ENCODE data around the gene VSTM2B.
"Not testable (repeated sequence)": the region's sequence is repeated elsewhere in the genome, so short reads cannot be mapped to it uniquely, and the experiment has no call there.

Gene VSTM2B

DNA sequence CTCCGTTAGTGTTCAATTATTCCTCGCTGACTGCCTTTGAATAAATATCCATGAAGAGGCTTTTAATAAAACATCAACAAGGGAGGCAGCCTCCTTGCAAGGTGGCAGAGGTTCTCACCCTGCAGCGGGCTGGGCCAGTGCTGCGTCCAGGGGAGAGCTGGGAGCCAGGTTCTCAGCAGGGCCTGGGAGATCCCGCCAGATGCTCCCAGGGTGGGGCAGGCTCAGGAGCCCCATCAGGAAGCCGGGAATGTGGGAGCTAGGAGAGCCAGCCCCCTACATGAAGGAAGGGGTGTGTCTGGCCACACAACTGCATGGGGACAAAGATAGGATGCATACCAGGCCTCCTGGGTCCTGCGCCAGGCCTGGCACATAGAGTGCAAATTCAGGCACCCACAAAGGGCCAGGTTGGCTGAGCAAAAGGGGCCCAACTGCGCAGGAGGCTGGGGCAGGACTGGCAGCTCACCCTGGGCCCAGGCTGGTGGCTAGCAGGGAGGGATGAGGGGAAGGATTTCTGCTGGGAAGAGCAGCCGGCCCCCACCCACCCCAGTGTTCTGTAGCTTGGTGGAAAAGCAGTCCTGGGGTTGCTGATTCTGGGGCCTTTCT is 22.8 kb downstream of the VSTM2B start:
- no peak overlapping the region for H3K4me3 ChIP-seq (replicated peaks; ENCODE audit: low read depth, low read length)
- DNase-seq (ENCODE audit: low read depth): no peak
- TF ChIP-seq, protein P1, sequence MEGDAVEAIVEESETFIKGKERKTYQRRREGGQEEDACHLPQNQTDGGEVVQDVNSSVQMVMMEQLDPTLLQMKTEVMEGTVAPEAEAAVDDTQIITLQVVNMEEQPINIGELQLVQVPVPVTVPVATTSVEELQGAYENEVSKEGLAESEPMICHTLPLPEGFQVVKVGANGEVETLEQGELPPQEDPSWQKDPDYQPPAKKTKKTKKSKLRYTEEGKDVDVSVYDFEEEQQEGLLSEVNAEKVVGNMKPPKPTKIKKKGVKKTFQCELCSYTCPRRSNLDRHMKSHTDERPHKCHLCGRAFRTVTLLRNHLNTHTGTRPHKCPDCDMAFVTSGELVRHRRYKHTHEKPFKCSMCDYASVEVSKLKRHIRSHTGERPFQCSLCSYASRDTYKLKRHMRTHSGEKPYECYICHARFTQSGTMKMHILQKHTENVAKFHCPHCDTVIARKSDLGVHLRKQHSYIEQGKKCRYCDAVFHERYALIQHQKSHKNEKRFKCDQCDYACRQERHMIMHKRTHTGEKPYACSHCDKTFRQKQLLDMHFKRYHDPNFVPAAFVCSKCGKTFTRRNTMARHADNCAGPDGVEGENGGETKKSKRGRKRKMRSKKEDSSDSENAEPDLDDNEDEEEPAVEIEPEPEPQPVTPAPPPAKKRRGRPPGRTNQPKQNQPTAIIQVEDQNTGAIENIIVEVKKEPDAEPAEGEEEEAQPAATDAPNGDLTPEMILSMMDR (IDR thresholded peaks at IDR 0.05; ENCODE audit: low read length, missing control alignments): no peak

DNA sequence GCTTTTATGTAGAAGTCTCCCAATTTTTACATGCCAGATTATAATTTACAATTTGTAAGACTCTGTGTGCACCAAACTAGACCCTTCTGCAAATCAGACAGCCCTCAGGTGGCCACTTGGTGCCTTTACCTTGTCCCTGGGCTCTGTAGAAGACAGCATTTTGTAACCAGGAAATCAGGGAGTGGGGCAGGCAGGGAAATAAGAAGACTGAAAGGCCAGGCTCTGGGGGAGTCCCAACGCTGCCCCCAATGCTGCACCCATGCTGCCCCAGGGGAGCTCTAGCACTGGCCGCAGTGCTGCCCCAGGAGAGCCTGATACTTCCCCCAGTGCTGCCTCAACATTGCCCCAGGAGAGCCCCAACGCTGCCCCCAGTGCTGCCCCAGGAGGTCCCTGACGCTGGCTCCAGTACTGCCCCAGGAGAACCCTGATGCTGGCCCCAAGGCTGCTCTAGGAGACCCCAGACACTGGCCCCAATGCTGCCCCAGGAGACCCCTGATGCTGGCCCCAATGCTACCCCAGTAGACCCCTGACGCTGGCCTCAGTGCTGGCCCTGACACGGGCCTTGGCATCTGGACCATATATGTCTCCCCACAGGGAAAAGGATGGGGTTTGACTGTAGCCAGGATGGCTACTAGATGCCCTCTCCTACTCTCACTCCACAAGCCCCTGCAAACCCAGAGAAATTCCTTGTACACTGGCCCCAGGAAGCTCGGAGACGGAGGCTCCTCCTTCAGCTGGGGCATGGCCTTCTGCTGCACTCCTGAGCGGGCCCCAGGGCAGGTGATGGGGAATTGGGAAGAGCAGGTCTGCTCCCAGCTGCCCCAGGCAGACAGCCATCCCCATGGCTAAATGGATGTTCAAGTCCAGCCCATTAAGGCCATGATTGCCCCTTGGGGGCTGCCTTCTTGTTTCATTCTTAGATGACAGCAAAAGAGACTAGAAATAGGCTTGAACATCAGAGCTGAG is 23.6 kb downstream of the VSTM2B start:
- no peak overlapping the region for H3K4me3 ChIP-seq (replicated peaks; ENCODE audit: low read depth, low read length)
- TF ChIP-seq, protein P1 (IDR thresholded peaks at IDR 0.05; ENCODE audit: low read length, missing control alignments): no peak
- no peak for DNase-seq (ENCODE audit: low read depth)

DNA sequence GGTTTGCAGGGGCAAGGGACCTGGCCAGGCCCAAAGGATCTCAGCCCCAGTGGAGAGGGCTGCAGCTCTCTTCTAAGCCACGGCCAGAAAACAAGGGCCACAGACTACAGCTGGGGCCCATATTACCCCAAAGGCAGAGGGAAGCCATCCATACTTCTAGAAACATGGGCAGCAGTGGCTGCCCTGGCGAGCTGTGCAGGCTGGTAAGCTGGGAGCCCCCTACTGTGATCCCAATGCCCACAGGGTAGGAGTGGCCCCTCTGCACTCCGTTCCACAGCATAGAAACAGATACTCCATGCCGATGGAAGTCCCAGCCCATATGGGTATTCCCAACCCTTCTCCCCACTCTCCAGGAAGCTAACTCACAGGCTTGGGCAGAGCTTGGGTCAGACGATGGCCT is 25.1 kb downstream of the VSTM2B start:
- TF ChIP-seq, protein P1 (IDR thresholded peaks at IDR 0.05; ENCODE audit: low read length, missing control alignments): no peak
- no peak overlapping the region for H3K4me3 ChIP-seq (replicated peaks; ENCODE audit: low read depth, low read length)
- no peak for DNase-seq (ENCODE audit: low read depth)

DNA sequence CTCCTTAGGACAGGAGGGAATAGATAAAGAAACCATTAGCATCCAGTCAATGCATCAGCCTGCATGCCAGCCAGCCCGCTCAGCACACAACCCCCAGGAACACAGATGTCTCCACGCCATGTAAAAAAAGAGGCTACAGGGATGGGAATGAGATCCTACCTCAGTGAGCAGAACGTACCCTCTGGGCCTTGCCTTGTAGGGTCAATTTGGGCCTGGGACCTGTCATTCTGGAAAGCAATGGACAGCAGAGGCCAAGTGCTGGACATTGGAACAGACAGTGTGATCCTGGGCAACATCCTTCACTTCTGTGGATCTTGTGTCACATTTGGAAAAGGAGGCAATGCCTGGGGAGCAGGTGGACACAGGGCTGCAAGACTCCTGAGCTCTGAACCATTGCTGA is 26.0 kb downstream of the VSTM2B start:
- H3K4me3 ChIP-seq (replicated peaks; ENCODE audit: low read depth, low read length): no peak overlapping the region

GRCh38 chr19:29552454-29553280 is 26.9 kb downstream of the VSTM2B start:
- no peak for DNase-seq (ENCODE audit: low read depth)
- TF ChIP-seq, protein P1 (IDR thresholded peaks at IDR 0.05; ENCODE audit: low read length, missing control alignments): no peak
- no peak overlapping the region for H3K4me3 ChIP-seq (replicated peaks; ENCODE audit: low read depth, low read length)

More for the DNA sequence above, 26.0 kb downstream of the VSTM2B start:
- DNase-seq (ENCODE audit: low read depth): no peak
- TF ChIP-seq, protein P1 (IDR thresholded peaks at IDR 0.05; ENCODE audit: low read length, missing control alignments): no peak

DNA sequence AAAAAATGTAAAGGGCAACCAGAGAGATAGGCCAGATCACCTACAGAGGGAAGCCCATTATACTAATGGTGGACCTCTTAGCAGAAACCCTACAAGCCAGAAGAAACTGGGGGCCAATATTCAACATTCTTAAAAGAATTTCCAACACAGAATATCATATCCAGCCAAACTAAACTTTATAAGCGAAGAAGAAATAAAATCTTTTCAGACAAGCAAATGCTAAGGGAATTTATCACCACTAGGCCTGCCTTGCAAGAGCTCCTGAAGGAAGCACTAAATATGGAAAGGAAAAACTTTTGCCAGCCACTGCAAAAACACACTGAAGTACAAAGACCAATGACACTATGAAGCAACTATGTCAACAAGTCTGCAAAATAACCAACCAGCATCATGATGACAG is 28.4 kb downstream of the VSTM2B start:
- no peak for DNase-seq (ENCODE audit: low read depth)
- TF ChIP-seq, protein P1 (IDR thresholded peaks at IDR 0.05; ENCODE audit: low read length, missing control alignments): no peak

GRCh38 chr19:29559110-29559509 is 33.3 kb downstream of the VSTM2B start:
- not testable (repeated sequence) for DNase-seq (ENCODE audit: low read depth); H3K4me3 ChIP-seq (replicated peaks; ENCODE audit: low read depth, low read length)

More for the DNA sequence above, 28.4 kb downstream of the VSTM2B start:
- no peak overlapping the region for H3K4me3 ChIP-seq (replicated peaks; ENCODE audit: low read depth, low read length)
